IMR-90 (cell line): ENCODE results near the gene CALM1. TPM values are rescaled to one million over a fixed set of nuclear protein-coding genes. Genes with fewer than 3 reads are reported as not detected.

Experiments used
- ATAC-seq: fragments of 200-7000 bp; cut with Tn5 transposase; 2 replicates; pipeline ENCODE4 v1.9.1; 2020; ENCODE audit warnings: low read depth, mild to moderate bottlenecking, moderate library complexity
- BruUV-seq: library from RNA; stranded (reverse); fragments of 400-500 nt; replicated peaks from 2 replicates; lab custom pipeline; 2021; lab: Mats Ljungman, UMichigan
- CTCF ChIA-PET: fragments of 300-600 bp; formaldehyde crosslinking; extraction: SDS; loops from one replicate; lab custom pipeline; 2021; ENCODE audit warnings: antibody characterized with exemption; lab: Yijun Ruan, JAX
- POLR2A ChIA-PET: fragments of 300-600 bp; sonication (Branson Sonifier 250); formaldehyde crosslinking; loops from one replicate; lab custom pipeline; 2022; ENCODE audit warnings: antibody characterized with exemption; ENCODE audit not compliant: unreplicated experiment; lab: Charles Lee
- DNase-seq: peaks from one replicate; pipeline ENCODE4 v3.0.0; 2013
- H2AFZ ChIP-seq: replicated peaks from 2 replicates; pipeline ENCODE3; 2013; ENCODE audit warnings: low read length, mild to moderate bottlenecking; ENCODE audit not compliant: poor library complexity
- H2AK5ac ChIP-seq: 2 replicates; pipeline ENCODE4 v1.6.1; 2013; ENCODE audit warnings: low read depth, low read length, inconsistent platforms
- H2AK9ac ChIP-seq: replicated peaks from 2 replicates; pipeline ENCODE3; 2013; ENCODE audit warnings: mild to moderate bottlenecking, low read depth, low read length, moderate library complexity; ENCODE audit not compliant: poor library complexity
- H2BK120ac ChIP-seq: 2 replicates; pipeline ENCODE4 v1.6.1; 2013; ENCODE audit warnings: low read depth, low read length, inconsistent platforms
- H2BK15ac ChIP-seq: 3 replicates; pipeline ENCODE4 v1.6.1; 2013; ENCODE audit warnings: low read depth, low read length, inconsistent platforms
- H2BK20ac ChIP-seq: 2 replicates; pipeline ENCODE4 v1.6.1; 2013; ENCODE audit warnings: low read depth, mild to moderate bottlenecking, inconsistent platforms, low read length, moderate library complexity
- H2BK5ac ChIP-seq: 2 replicates; pipeline ENCODE4 v1.6.1; 2013; ENCODE audit warnings: mild to moderate bottlenecking, low read depth, low read length, inconsistent platforms; ENCODE audit not compliant: poor library complexity, severe bottlenecking
- H3K14ac ChIP-seq: replicated peaks from 2 replicates; pipeline ENCODE4 v1.6.1; 2013; ENCODE audit warnings: low read depth, low read length, inconsistent platforms
- H3K18ac ChIP-seq: 2 replicates; pipeline ENCODE4 v1.6.1; 2013; ENCODE audit warnings: low read depth, low read length, control low read depth
- H3K23ac ChIP-seq: 2 replicates; pipeline ENCODE4 v1.6.1; 2013; ENCODE audit warnings: low read depth, low read length, inconsistent platforms
- H3K27ac ChIP-seq: 2 replicates; pipeline ENCODE4 v1.5.1; 2013; ENCODE audit warnings: mild to moderate bottlenecking, control low read depth, low read length; ENCODE audit not compliant: insufficient read depth
- H3K27me3 ChIP-seq: 2 replicates; pipeline ENCODE4 v1.6.1; 2013; ENCODE audit warnings: low read length; ENCODE audit not compliant: control insufficient read depth, insufficient read depth
- H3K36me3 ChIP-seq: 2 replicates; pipeline ENCODE4 v1.6.1; 2013; ENCODE audit warnings: low read length, mixed read lengths; ENCODE audit not compliant: control insufficient read depth, insufficient read depth
- H3K4ac ChIP-seq: 2 replicates; pipeline ENCODE4 v1.6.1; 2013; ENCODE audit warnings: low read depth, low read length, inconsistent platforms
- H3K4me1 ChIP-seq: 2 replicates; pipeline ENCODE4 v1.6.1; 2013; ENCODE audit warnings: low read length, mixed read lengths; ENCODE audit not compliant: control insufficient read depth, insufficient read depth
- H3K4me2 ChIP-seq: 2 replicates; pipeline ENCODE4 v1.6.1; 2013; ENCODE audit warnings: low read depth, mild to moderate bottlenecking, control low read depth, low read length, moderate library complexity
- H3K4me3 ChIP-seq: 2 replicates; pipeline ENCODE4 v1.5.1; 2013; ENCODE audit warnings: low read depth, mild to moderate bottlenecking, control low read depth, low read length, moderate library complexity; ENCODE audit not compliant: insufficient read depth
- H3K56ac ChIP-seq: 2 replicates; pipeline ENCODE4 v1.6.1; 2013; ENCODE audit warnings: low read length, inconsistent platforms; ENCODE audit not compliant: insufficient read depth; ENCODE audit errors: extremely low read depth
- H3K79me1 ChIP-seq, 2 experiments: 2 replicates each; pipeline ENCODE4 v1.6.1; 2013; ENCODE audit warnings: low read length in 2 of 2, inconsistent platforms in 1 of 2, low read depth in 1 of 2
- H3K9ac ChIP-seq: 2 replicates; pipeline ENCODE4 v1.6.1; 2013; ENCODE audit warnings: low read depth, low read length, control low read depth
- H3K9me1 ChIP-seq: 2 replicates; pipeline ENCODE4 v1.6.1; 2013; ENCODE audit warnings: low read length, inconsistent platforms; ENCODE audit not compliant: insufficient read depth
- H3K9me3 ChIP-seq: 2 replicates; pipeline ENCODE4 v1.6.1; 2013; ENCODE audit warnings: low read length; ENCODE audit not compliant: control insufficient read depth, insufficient read depth
- H4K20me1 ChIP-seq: 2 replicates; pipeline ENCODE4 v1.6.1; 2013; ENCODE audit warnings: low read length, inconsistent platforms; ENCODE audit not compliant: insufficient read depth
- H4K5ac ChIP-seq: 2 replicates; pipeline ENCODE4 v1.6.1; 2013; ENCODE audit warnings: mild to moderate bottlenecking, low read depth, low read length, control low read depth
- H4K8ac ChIP-seq, 2 experiments: 2 replicates each; pipeline ENCODE4 v1.6.1; 2013; ENCODE audit warnings: low read depth in 2 of 2, low read length in 2 of 2, control low read depth in 1 of 2, inconsistent platforms in 1 of 2
- H4K91ac ChIP-seq: 2 replicates; pipeline ENCODE4 v1.6.1; 2013; ENCODE audit warnings: low read depth, low read length, inconsistent platforms; ENCODE audit not compliant: insufficient read depth
- BHLHE40 ChIP-seq: fragments of 150-350 bp; IDR thresholded peaks from 2 replicates; pipeline ENCODE4 v1.6.1; 2016; ENCODE audit warnings: mild to moderate bottlenecking, low read depth, low read length
- CEBPB ChIP-seq: IDR thresholded peaks from 2 replicates; pipeline ENCODE4 v1.6.1; 2012; ENCODE audit warnings: low read depth, low read length, improper control_type of control experiment
- CHD1 ChIP-seq: IDR thresholded peaks from 2 replicates; pipeline ENCODE4 v1.6.1; 2012; ENCODE audit warnings: low read depth, low read length, improper control_type of control experiment
- FOS ChIP-seq: fragments of 150-350 bp; IDR thresholded peaks from 2 replicates; pipeline ENCODE4 v1.6.1; 2016; ENCODE audit warnings: low read depth, low read length
- MAFK ChIP-seq: IDR thresholded peaks from 2 replicates; pipeline ENCODE4 v1.6.1; 2012; ENCODE audit warnings: low read depth, low read length, improper control_type of control experiment
- MAZ ChIP-seq: IDR thresholded peaks from 2 replicates; pipeline ENCODE4 v1.6.1; 2012; ENCODE audit warnings: low read depth, mild to moderate bottlenecking, low read length, improper control_type of control experiment, moderate library complexity, borderline replicate concordance
- MXI1 ChIP-seq: IDR thresholded peaks from 2 replicates; pipeline ENCODE4 v1.6.1; 2012; ENCODE audit warnings: low read depth, mild to moderate bottlenecking, low read length, moderate library complexity, borderline replicate concordance
- NFE2L2 ChIP-seq: fragments of 150-350 bp; IDR thresholded peaks from 2 replicates; pipeline ENCODE4 v1.6.1; 2016; ENCODE audit warnings: low read depth, mild to moderate bottlenecking, low read length
- POLR2A ChIP-seq: IDR thresholded peaks from 2 replicates; pipeline ENCODE4 v1.6.1; 2012; ENCODE audit warnings: mild to moderate bottlenecking, low read depth, low read length
- RAD21 ChIP-seq: IDR thresholded peaks from 2 replicates; pipeline ENCODE4 v1.6.1; 2012; ENCODE audit warnings: low read length, improper control_type of control experiment
- RCOR1 ChIP-seq: IDR thresholded peaks from 2 replicates; pipeline ENCODE4 v1.6.1; 2012; ENCODE audit warnings: mild to moderate bottlenecking, low read length, improper control_type of control experiment; ENCODE audit not compliant: insufficient replicate concordance
- RFX5 ChIP-seq: IDR thresholded peaks from 2 replicates; pipeline ENCODE4 v1.8.0; 2012; ENCODE audit warnings: low read depth, mild to moderate bottlenecking, low read length, moderate library complexity
- SMC3 ChIP-seq: fragments of 150-350 bp; IDR thresholded peaks from 2 replicates; pipeline ENCODE4 v1.6.1; 2016; ENCODE audit warnings: low read depth, mild to moderate bottlenecking, antibody characterized with exemption, low read length, moderate library complexity
- WGBS, 2 experiments: methylation state at CpG; one replicate each; pipeline versions ENCODE4 v1.1.5 to v1.1.7; 2013; ENCODE audit warnings: missing lambda C conversion rate in 2 of 2; ENCODE audit not compliant: insufficient read length in 1 of 2; ENCODE audit errors: extremely low coverage in 2 of 2; 5-methylcytosine and 5-hydroxymethylcytosine counted together
- dilution Hi-C: fragments of 300-500 bp; cut with HindIII; formaldehyde crosslinking; loops from one replicate; pipeline ENCODE4 v1.14.3; 2018; ENCODE audit warnings: low sequenced_read_pairs; ENCODE audit not compliant: unreplicated experiment
- in situ Hi-C: fragments of 300-500 bp; cut with MboI; formaldehyde crosslinking; loops from 3 replicates; pipeline ENCODE4 v1.14.3; 2019; ENCODE audit warnings: low sequenced_read_pairs, inconsistent platforms, mixed read lengths
- intact Hi-C: fragments of 100-400 bp; cut with micrococcal nuclease; formaldehyde crosslinking; loops from 2 replicates; pipeline ENCODE4 v1.10.0; 2022
- polyA plus RNA-seq, 3 experiments: library from polyadenylated mRNA; depleted of rRNA; stranded (reverse); fragments of >200 nt; gene quantifications; 2 replicates each; pipeline ENCODE4 v1.2.3, GENCODE V29; 2012; ENCODE audit warnings: low replicate concordance in 1 of 3
- total RNA-seq: library from RNA; depleted of rRNA; stranded (reverse); fragments of >200 nt; gene quantifications from 2 replicates; pipeline ENCODE4 v1.2.3, GENCODE V29; 2012
- TF ChIP-seq, protein P1 (sequence below): conservative IDR thresholded peaks from 2 replicates; pipeline ENCODE4 v1.5.1; 2012; ENCODE audit warnings: mild to moderate bottlenecking, low read depth, low read length, improper control_type of control experiment
- TF ChIP-seq, protein P2 (sequence below): fragments of 150-350 bp; IDR thresholded peaks from 2 replicates; pipeline ENCODE4 v1.6.1; 2017; ENCODE audit warnings: mild to moderate bottlenecking, antibody characterized with exemption, low read length, low read depth
- TF ChIP-seq, protein P3 (sequence below): fragments of 150-350 bp; IDR thresholded peaks from 2 replicates; pipeline ENCODE4 v1.6.1; 2016; ENCODE audit warnings: low read depth, mild to moderate bottlenecking, low read length, moderate library complexity, borderline replicate concordance

CALM1 gene
- total and polyA plus RNA-seq, 2 of the 4 experiments (the other 2 are of a cell fraction): 72.9 to 188 TPM

DNA sequence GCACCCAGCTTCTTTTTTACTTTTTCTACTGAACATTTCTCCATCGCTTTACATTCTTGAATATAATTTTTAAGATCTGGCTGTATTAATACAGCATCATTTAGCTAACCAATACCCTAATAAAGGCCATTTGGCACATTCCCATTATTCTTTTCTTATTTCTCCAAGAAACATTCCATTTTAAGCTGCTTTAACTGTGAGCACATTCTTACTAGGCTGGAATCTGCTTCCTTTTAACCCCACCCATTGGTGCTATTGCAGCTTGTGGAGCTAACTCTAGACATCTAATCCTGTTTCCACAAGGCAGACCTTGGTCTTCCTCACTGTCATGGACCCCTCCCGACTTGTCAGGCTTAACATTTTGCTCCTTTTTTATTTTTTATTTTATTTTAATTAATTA, 15.2 kb downstream of the CALM1 start:
- H3K9ac ChIP-seq: no peak overlapping the region
- POLR2A ChIA-PET: interaction anchor here (0.6 kb wide), 1 partner anchor 12 kb away, joined by 3 read pairs; no protein-coding TSS in a partner anchor

More for the DNA sequence above, 15.2 kb downstream of the CALM1 start:
- Histone ChIP-seq H2BK5ac (no peak overlapping the region), H2BK20ac (no peak overlapping the region), H2BK120ac (no peak overlapping the region), H3K27ac (no peak overlapping the region), H3K4ac (no peak overlapping the region), H3K79me1 (peaks cover 3% of the 10 kb centered on the region in 2 experiments; a peak in 3 of 4 replicates), H3K4me1 (peaks cover 7% of the 10 kb centered on the region), H4K20me1 (peaks cover 7% of the 10 kb centered on the region; the same call in 1 of the 2 replicates), H2BK15ac (no peak overlapping the region), H3K9me3 (no peaks in the 10 kb centered on the region), H3K23ac (no peak overlapping the region), H3K56ac (no peak overlapping the region), H3K36me3 (peaks cover 2% of the 10 kb centered on the region; the same call in 1 of the 2 replicates), H4K8ac (no peak overlapping the region), H4K5ac (no peak overlapping the region), H3K4me3 (no peak overlapping the region), H2AK9ac (no peak overlapping the region), H3K9me1 (peaks cover 11% of the 10 kb centered on the region), H3K18ac (no peak overlapping the region), H2AK5ac (no peak overlapping the region), H3K14ac (no peak overlapping the region), H3K4me2 (no peak overlapping the region), H2AFZ (no peak overlapping the region), H4K91ac (no peak overlapping the region), H3K27me3 (no peaks in the 10 kb centered on the region)
- TF ChIP-seq MAFK: no peak
- no peak for TF ChIP-seq POLR2A
- TF ChIP-seq, protein P1, sequence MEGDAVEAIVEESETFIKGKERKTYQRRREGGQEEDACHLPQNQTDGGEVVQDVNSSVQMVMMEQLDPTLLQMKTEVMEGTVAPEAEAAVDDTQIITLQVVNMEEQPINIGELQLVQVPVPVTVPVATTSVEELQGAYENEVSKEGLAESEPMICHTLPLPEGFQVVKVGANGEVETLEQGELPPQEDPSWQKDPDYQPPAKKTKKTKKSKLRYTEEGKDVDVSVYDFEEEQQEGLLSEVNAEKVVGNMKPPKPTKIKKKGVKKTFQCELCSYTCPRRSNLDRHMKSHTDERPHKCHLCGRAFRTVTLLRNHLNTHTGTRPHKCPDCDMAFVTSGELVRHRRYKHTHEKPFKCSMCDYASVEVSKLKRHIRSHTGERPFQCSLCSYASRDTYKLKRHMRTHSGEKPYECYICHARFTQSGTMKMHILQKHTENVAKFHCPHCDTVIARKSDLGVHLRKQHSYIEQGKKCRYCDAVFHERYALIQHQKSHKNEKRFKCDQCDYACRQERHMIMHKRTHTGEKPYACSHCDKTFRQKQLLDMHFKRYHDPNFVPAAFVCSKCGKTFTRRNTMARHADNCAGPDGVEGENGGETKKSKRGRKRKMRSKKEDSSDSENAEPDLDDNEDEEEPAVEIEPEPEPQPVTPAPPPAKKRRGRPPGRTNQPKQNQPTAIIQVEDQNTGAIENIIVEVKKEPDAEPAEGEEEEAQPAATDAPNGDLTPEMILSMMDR: no peak
- TF ChIP-seq, protein P2, sequence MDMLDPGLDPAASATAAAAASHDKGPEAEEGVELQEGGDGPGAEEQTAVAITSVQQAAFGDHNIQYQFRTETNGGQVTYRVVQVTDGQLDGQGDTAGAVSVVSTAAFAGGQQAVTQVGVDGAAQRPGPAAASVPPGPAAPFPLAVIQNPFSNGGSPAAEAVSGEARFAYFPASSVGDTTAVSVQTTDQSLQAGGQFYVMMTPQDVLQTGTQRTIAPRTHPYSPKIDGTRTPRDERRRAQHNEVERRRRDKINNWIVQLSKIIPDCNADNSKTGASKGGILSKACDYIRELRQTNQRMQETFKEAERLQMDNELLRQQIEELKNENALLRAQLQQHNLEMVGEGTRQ: no peak
- TF ChIP-seq MAZ: no peak
- no peak for TF ChIP-seq MXI1
- TF ChIP-seq SMC3: no peak
- no peak for TF ChIP-seq RCOR1
- no peak for TF ChIP-seq CEBPB
- no peak for TF ChIP-seq RFX5
- TF ChIP-seq BHLHE40: no peak
- TF ChIP-seq FOS: no peak
- TF ChIP-seq CHD1: no peak
- TF ChIP-seq RAD21: no peak
- TF ChIP-seq, protein P3, sequence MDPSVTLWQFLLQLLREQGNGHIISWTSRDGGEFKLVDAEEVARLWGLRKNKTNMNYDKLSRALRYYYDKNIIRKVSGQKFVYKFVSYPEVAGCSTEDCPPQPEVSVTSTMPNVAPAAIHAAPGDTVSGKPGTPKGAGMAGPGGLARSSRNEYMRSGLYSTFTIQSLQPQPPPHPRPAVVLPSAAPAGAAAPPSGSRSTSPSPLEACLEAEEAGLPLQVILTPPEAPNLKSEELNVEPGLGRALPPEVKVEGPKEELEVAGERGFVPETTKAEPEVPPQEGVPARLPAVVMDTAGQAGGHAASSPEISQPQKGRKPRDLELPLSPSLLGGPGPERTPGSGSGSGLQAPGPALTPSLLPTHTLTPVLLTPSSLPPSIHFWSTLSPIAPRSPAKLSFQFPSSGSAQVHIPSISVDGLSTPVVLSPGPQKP: no peak
- TF ChIP-seq NFE2L2: no peak
- BruUV-seq: no TSS peak
- intact Hi-C loops (no loop called here), in situ Hi-C loops (no loop called here), dilution Hi-C loops (no loop called here)
- no peak for ATAC-seq
- CTCF ChIA-PET: no interaction called here
- WGBS, 2 experiments: no CpG with 5 or more reads among the region's 2 CpGs
- DNase-seq: no peak
